Measurements from ENCODE around the gene CCL1. TPM values are rescaled to one million over a fixed set of nuclear protein-coding genes. Genes with fewer than 3 reads are reported as not detected.

Gene CCL1
- total RNA-seq, 1 donor from 2014 or later: not detected

GRCh38 chr17:34399725-34400124 lies 36.7 kb upstream of the CCL1 start:
- Histone ChIP-seq H3K9ac (ENCODE audit: low read length) (no peak overlapping the region), H3K4me1 (ENCODE audit: insufficient read depth, low read length) (no peaks in the 10 kb centered on the region), H3K4me2 (ENCODE audit: low read length) (no peak overlapping the region), H2AFZ (ENCODE audit: low read depth, low read length) (no peak overlapping the region), H3K27me3 (ENCODE audit: insufficient read depth, low read length) (no peaks in the 10 kb centered on the region), H4K20me1 (ENCODE audit: insufficient read depth, low read length) (no peaks in the 10 kb centered on the region), H3K79me2 (ENCODE audit: insufficient read depth, low read length) (no peaks in the 10 kb centered on the region), H3K4me3 (ENCODE audit: insufficient read depth, low read depth, low read length) (no peak overlapping the region), H3K36me3 (ENCODE audit: insufficient read depth, low read length) (no peaks in the 10 kb centered on the region), H3K27ac (ENCODE audit: low read depth, low read length) (no peak overlapping the region), H3K9me3 (ENCODE audit: insufficient read depth, low read depth, low read length) (no peaks in the 10 kb centered on the region)
- no peak for DNase-seq (ENCODE audit: low read depth)
- no peak for FAIRE-seq
- Mint-ChIP-seq H3K4me1 (ENCODE audit: low read depth, unreplicated experiment) (no peaks in the 10 kb centered on the region), H3K4me3 (ENCODE audit: unreplicated experiment) (no peak overlapping the region), H3K9me3 (ENCODE audit: unreplicated experiment) (no peaks in the 10 kb centered on the region), H3K27ac (ENCODE audit: unreplicated experiment) (no peak overlapping the region), H3K27me3 (ENCODE audit: low read depth, unreplicated experiment) (peaks cover 37% of the 10 kb centered on the region), H3K36me3 (ENCODE audit: low read depth, unreplicated experiment) (no peaks in the 10 kb centered on the region)
- TF ChIP-seq, protein P1, sequence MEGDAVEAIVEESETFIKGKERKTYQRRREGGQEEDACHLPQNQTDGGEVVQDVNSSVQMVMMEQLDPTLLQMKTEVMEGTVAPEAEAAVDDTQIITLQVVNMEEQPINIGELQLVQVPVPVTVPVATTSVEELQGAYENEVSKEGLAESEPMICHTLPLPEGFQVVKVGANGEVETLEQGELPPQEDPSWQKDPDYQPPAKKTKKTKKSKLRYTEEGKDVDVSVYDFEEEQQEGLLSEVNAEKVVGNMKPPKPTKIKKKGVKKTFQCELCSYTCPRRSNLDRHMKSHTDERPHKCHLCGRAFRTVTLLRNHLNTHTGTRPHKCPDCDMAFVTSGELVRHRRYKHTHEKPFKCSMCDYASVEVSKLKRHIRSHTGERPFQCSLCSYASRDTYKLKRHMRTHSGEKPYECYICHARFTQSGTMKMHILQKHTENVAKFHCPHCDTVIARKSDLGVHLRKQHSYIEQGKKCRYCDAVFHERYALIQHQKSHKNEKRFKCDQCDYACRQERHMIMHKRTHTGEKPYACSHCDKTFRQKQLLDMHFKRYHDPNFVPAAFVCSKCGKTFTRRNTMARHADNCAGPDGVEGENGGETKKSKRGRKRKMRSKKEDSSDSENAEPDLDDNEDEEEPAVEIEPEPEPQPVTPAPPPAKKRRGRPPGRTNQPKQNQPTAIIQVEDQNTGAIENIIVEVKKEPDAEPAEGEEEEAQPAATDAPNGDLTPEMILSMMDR (IDR thresholded peaks at IDR 0.05; ENCODE audit: insufficient read depth, low read depth, low read length): no peak
- TF ChIP-seq EZH2 (IDR thresholded peaks at IDR 0.05; ENCODE audit: insufficient read depth, low read length): no peak

DNA sequence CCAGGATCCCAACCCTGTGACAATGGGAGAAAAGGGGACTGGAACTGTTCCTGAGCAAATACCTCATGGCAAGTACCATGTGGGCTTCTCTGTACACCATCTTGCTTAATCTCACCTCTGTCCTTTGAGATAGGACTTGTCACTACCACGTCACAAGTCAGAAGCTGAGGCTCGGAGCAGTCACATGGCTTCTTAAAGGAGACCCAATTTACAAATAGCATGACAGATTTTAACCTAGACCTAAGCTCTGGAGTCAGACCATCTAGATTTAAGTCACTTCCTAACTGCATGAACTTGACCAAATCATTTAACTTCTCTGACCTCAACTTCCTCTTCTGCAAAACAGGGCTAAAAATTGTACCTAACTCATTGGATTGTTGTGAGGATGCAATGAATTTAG lies 36.0 kb upstream of the CCL1 start:
- Mint-ChIP-seq H3K27ac (ENCODE audit: unreplicated experiment) (no peak overlapping the region), H3K4me3 (ENCODE audit: unreplicated experiment) (no peak overlapping the region), H3K27me3 (ENCODE audit: low read depth, unreplicated experiment) (peaks cover 37% of the 10 kb centered on the region), H3K4me1 (ENCODE audit: low read depth, unreplicated experiment) (no peaks in the 10 kb centered on the region), H3K36me3 (ENCODE audit: low read depth, unreplicated experiment) (no peaks in the 10 kb centered on the region), H3K9me3 (ENCODE audit: unreplicated experiment) (no peaks in the 10 kb centered on the region)
- FAIRE-seq (no peak), DNase-seq (ENCODE audit: low read depth) (no peak)
- H4K20me1 ChIP-seq (ENCODE audit: insufficient read depth, low read length): no peaks in the 10 kb centered on the region
- H3K79me2 ChIP-seq (ENCODE audit: insufficient read depth, low read length): no peaks in the 10 kb centered on the region
- H3K4me1 ChIP-seq (ENCODE audit: insufficient read depth, low read length): no peaks in the 10 kb centered on the region
- H3K27ac ChIP-seq (ENCODE audit: low read depth, low read length): no peak overlapping the region
- H3K9me3 ChIP-seq (ENCODE audit: insufficient read depth, low read depth, low read length): no peaks in the 10 kb centered on the region
- H3K4me3 ChIP-seq (ENCODE audit: insufficient read depth, low read depth, low read length): no peak overlapping the region
- TF ChIP-seq EZH2 (IDR thresholded peaks at IDR 0.05; ENCODE audit: insufficient read depth, low read length): no peak
- TF ChIP-seq, protein P1 (IDR thresholded peaks at IDR 0.05; ENCODE audit: insufficient read depth, low read depth, low read length): no peak
- H3K4me2 ChIP-seq (ENCODE audit: low read length): no peak overlapping the region
- no peak overlapping the region for H2AFZ ChIP-seq (ENCODE audit: low read depth, low read length)
- H3K27me3 ChIP-seq (ENCODE audit: insufficient read depth, low read length): no peaks in the 10 kb centered on the region
- H3K9ac ChIP-seq (ENCODE audit: low read length): no peak overlapping the region
- no peaks in the 10 kb centered on the region for H3K36me3 ChIP-seq (ENCODE audit: insufficient read depth, low read length)

GRCh38 chr17:34397265-34397664 lies 34.2 kb upstream of the CCL1 start:
- Mint-ChIP-seq H3K27me3 (ENCODE audit: low read depth, unreplicated experiment) (peaks cover 39% of the 10 kb centered on the region), H3K4me1 (ENCODE audit: low read depth, unreplicated experiment) (no peaks in the 10 kb centered on the region), H3K9me3 (ENCODE audit: unreplicated experiment) (no peaks in the 10 kb centered on the region), H3K36me3 (ENCODE audit: low read depth, unreplicated experiment) (no peaks in the 10 kb centered on the region), H3K4me3 (ENCODE audit: unreplicated experiment) (no peak overlapping the region), H3K27ac (ENCODE audit: unreplicated experiment) (no peak overlapping the region)
- DNase-seq (ENCODE audit: low read depth) (no peak), FAIRE-seq (no peak)
- no peaks in the 10 kb centered on the region for H3K79me2 ChIP-seq (ENCODE audit: insufficient read depth, low read length)
- H3K9me3 ChIP-seq (ENCODE audit: insufficient read depth, low read depth, low read length): no peaks in the 10 kb centered on the region
- H3K27me3 ChIP-seq (ENCODE audit: insufficient read depth, low read length): no peaks in the 10 kb centered on the region
- TF ChIP-seq EZH2 (IDR thresholded peaks at IDR 0.05; ENCODE audit: insufficient read depth, low read length): no peak
- TF ChIP-seq, protein P1 (IDR thresholded peaks at IDR 0.05; ENCODE audit: insufficient read depth, low read depth, low read length): no peak
- H3K4me3 ChIP-seq (ENCODE audit: insufficient read depth, low read depth, low read length): no peak overlapping the region
- H3K4me1 ChIP-seq (ENCODE audit: insufficient read depth, low read length): no peaks in the 10 kb centered on the region
- H2AFZ ChIP-seq (ENCODE audit: low read depth, low read length): no peak overlapping the region
- H3K27ac ChIP-seq (ENCODE audit: low read depth, low read length): no peak overlapping the region
- no peaks in the 10 kb centered on the region for H4K20me1 ChIP-seq (ENCODE audit: insufficient read depth, low read length)
- H3K36me3 ChIP-seq (ENCODE audit: insufficient read depth, low read length): no peaks in the 10 kb centered on the region
- no peak overlapping the region for H3K4me2 ChIP-seq (ENCODE audit: low read length)
- no peak overlapping the region for H3K9ac ChIP-seq (ENCODE audit: low read length)

All from astrocyte (in vitro differentiated cells and primary cell).